Breast epithelium (tissue), 3 donors: Measurements from ENCODE around the gene COL4A2.

Source experiments
- POLR2AphosphoS5 ChIP-seq, 3 donors: sonication (generic); formaldehyde crosslinking; IDR thresholded peaks; one replicate each; pipeline ENCODE4 v1.6.1; 2017; ENCODE audit warnings: antibody characterized with exemption in 3 of 3
- TF ChIP-seq, protein P1 (sequence below), 3 donors: fragments of 450-650 bp; IDR thresholded peaks; one replicate each; pipeline ENCODE4 v1.5.1; 2016 to 2017; ENCODE audit warnings: antibody characterized with exemption in 3 of 3, mild to moderate bottlenecking in 3 of 3, moderate library complexity in 3 of 3

DNA sequence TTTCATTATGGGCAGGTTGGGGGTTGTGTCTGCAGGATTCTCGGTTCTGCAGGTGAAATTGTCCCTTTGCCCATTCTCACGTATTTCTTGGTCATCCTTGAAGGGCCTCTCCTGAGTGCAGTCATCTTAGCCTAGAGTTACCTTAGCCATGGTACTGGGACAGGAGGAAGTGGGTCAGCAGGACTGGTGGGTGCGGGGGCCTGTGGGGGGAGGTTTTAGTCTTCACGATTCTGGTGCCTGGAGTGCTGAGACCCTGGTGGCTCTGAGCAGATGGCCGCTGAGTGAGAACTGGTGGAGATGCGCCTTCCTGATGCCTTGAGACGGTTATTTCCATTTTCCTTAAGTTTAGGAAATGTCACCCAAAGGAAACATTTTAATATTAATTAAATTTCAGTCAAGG, 11.8 kb downstream of the COL4A2 start:
- no peak for TF ChIP-seq POLR2AphosphoS5 (IDR thresholded peaks at IDR 0.05)
- TF ChIP-seq, protein P1, sequence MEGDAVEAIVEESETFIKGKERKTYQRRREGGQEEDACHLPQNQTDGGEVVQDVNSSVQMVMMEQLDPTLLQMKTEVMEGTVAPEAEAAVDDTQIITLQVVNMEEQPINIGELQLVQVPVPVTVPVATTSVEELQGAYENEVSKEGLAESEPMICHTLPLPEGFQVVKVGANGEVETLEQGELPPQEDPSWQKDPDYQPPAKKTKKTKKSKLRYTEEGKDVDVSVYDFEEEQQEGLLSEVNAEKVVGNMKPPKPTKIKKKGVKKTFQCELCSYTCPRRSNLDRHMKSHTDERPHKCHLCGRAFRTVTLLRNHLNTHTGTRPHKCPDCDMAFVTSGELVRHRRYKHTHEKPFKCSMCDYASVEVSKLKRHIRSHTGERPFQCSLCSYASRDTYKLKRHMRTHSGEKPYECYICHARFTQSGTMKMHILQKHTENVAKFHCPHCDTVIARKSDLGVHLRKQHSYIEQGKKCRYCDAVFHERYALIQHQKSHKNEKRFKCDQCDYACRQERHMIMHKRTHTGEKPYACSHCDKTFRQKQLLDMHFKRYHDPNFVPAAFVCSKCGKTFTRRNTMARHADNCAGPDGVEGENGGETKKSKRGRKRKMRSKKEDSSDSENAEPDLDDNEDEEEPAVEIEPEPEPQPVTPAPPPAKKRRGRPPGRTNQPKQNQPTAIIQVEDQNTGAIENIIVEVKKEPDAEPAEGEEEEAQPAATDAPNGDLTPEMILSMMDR (IDR thresholded peaks at IDR 0.05) = no peak
